OCI-LY3 (cell line): Measurements from ENCODE around the gene BRD8.

Source experiments
- H2AFZ ChIP-seq: fragments of 200-600, 300-600 bp; shearing (Covaris generic); 2 replicates; pipeline ENCODE4 v1.6.0; 2014; ENCODE audit warnings: antibody characterized with exemption, low read depth, low read length
- H3K27ac ChIP-seq: fragments of 200-600, 300-600 bp; sonication (generic); 2 replicates; pipeline ENCODE4 v1.5.1; 2014; ENCODE audit warnings: mild to moderate bottlenecking, low read length, moderate library complexity, mixed read lengths
- H3K27me3 ChIP-seq: fragments of 200-600, 300-600 bp; sonication (generic); 2 replicates; pipeline ENCODE4 v1.6.1; 2014; ENCODE audit warnings: low read depth, low read length, mixed read lengths
- H3K36me3 ChIP-seq: fragments of 200-600, 300-600 bp; sonication (generic); replicated peaks from 2 replicates; pipeline ENCODE3; 2014; ENCODE audit warnings: low read depth, low read length, mixed read lengths
- H3K4me1 ChIP-seq: fragments of 300-600, 200-600 bp; sonication (generic); 2 replicates; pipeline ENCODE4 v1.6.1; 2014; ENCODE audit warnings: low read length, mixed read lengths
- H3K4me2 ChIP-seq: fragments of 200-600, 300-600 bp; sonication (generic); 2 replicates; pipeline ENCODE4 v1.6.1; 2014; ENCODE audit warnings: low read length, mixed read lengths
- H3K4me3 ChIP-seq: fragments of 300-600, 200-600 bp; sonication (generic); 2 replicates; pipeline ENCODE4 v1.5.1; 2014; ENCODE audit warnings: antibody characterized with exemption, mild to moderate bottlenecking, low read length, moderate library complexity
- H3K79me2 ChIP-seq: fragments of 300-600, 200-600 bp; shearing (Covaris generic); 2 replicates; pipeline ENCODE4 v1.6.1; 2014; ENCODE audit warnings: mild to moderate bottlenecking, low read length, mixed read lengths
- H3K9ac ChIP-seq: fragments of 300-600, 200-600 bp; shearing (Covaris generic); 2 replicates; pipeline ENCODE4 v1.6.0; 2014; ENCODE audit warnings: mild to moderate bottlenecking, low read length, moderate library complexity
- H3K9me3 ChIP-seq: fragments of 200-600, 300-600 bp; shearing (Covaris generic); 2 replicates; pipeline ENCODE4 v1.6.1; 2014; ENCODE audit warnings: low read length, mixed read lengths; ENCODE audit not compliant: insufficient read depth
- H4K20me1 ChIP-seq: fragments of 200-600, 300-600 bp; sonication (generic); 2 replicates; pipeline ENCODE4 v1.6.1; 2016; ENCODE audit warnings: low read length, mixed read lengths; ENCODE audit not compliant: insufficient read depth
- CTCF ChIP-seq: fragments of 200-600, 300-600 bp; sonication (generic); IDR thresholded peaks from 2 replicates; pipeline ENCODE4 v1.5.1; 2014; ENCODE audit warnings: antibody characterized with exemption, low read length, low read depth
- EZH2phosphoT487 ChIP-seq: fragments of 200-600 bp; shearing (Covaris generic); IDR thresholded peaks from 2 replicates; pipeline ENCODE4 v1.6.1; 2018; ENCODE audit warnings: antibody characterized with exemption, mixed run types, low read depth

Gene BRD8

GRCh38 chr5:138178516-138179276 is at the start of gene BRD8, which contains the start of gene KIF20A:
BRD8 (minus strand) TSS chr5:138178630; CDS start chr5:138178614, 16 bp downstream.
KIF20A (plus strand) TSS chr5:138179112; CDS start chr5:138179681, 569 bp downstream.
- Histone ChIP-seq H3K4me1 (peaks cover 3% of the 10 kb centered on the region), H3K36me3 (peaks cover 32% of the 10 kb centered on the region), H3K9me3 (no peaks in the 10 kb centered on the region)

GRCh38 chr5:138226910-138227309 is 48.5 kb upstream of the BRD8 start:
- H3K79me2 ChIP-seq, result no peaks in the 10 kb centered on the region
- H3K4me1 ChIP-seq, result no peaks in the 10 kb centered on the region
- no peak overlapping the region for H2AFZ ChIP-seq
- H3K4me2 ChIP-seq, result no peak overlapping the region
- peaks cover 11% of the 10 kb centered on the region; the same call in 1 of the 2 replicates for H3K9me3 ChIP-seq
- H3K4me3 ChIP-seq, result no peak overlapping the region
- TF ChIP-seq EZH2phosphoT487 (no peak), CTCF (no peak)
- H3K27me3 ChIP-seq, result no peaks in the 10 kb centered on the region; the same call in 1 of the 2 replicates
- no peak overlapping the region for H3K9ac ChIP-seq
- H4K20me1 ChIP-seq, result no peaks in the 10 kb centered on the region
- H3K27ac ChIP-seq, result no peak overlapping the region
- H3K36me3 ChIP-seq, result no peaks in the 10 kb centered on the region

More at GRCh38 chr5:138178516-138179276, at the start of gene BRD8, which contains the start of gene KIF20A:
- Histone ChIP-seq H2AFZ (peak within 1 kb of the TSS; percentile 91), H3K79me2 (peaks cover 51% of the 10 kb centered on the region), H4K20me1 (no peaks in the 10 kb centered on the region), H3K4me2 (peak within 1 kb of the TSS; percentile 89), H3K4me3 (peak within 1 kb of the TSS; percentile 90), H3K27ac (peak within 1 kb of the TSS; percentile 82), H3K9ac (peak within 1 kb of the TSS; percentile 88), H3K27me3 (no peaks in the 10 kb centered on the region)
- no peak for TF ChIP-seq CTCF
- TF ChIP-seq EZH2phosphoT487, result no peak

- no peak for TF ChIP-seq CTCF
- no peak for TF ChIP-seq EZH2phosphoT487
- H3K79me2 ChIP-seq, result no peaks in the 10 kb centered on the region
Observed at GRCh38 chr5:138224712-138225111, 46.3 kb upstream of the BRD8 start.

GRCh38 chr5:138223532-138223931 is 45.1 kb upstream of the BRD8 start:
- no peaks in the 10 kb centered on the region for H3K27me3 ChIP-seq
- no peaks in the 10 kb centered on the region for H3K4me1 ChIP-seq
- no peak overlapping the region for H3K4me2 ChIP-seq
- no peak for TF ChIP-seq CTCF
- TF ChIP-seq EZH2phosphoT487, result no peak
- no peak overlapping the region for H3K4me3 ChIP-seq
- H4K20me1 ChIP-seq, result no peaks in the 10 kb centered on the region
- no peaks in the 10 kb centered on the region for H3K79me2 ChIP-seq
- no peak overlapping the region for H3K9ac ChIP-seq
- no peaks in the 10 kb centered on the region for H3K36me3 ChIP-seq
- H3K27ac ChIP-seq, result no peak overlapping the region
- peaks cover 11% of the 10 kb centered on the region; the same call in 1 of the 2 replicates for H3K9me3 ChIP-seq
- H2AFZ ChIP-seq, result no peak overlapping the region

More at GRCh38 chr5:138224712-138225111, 46.3 kb upstream of the BRD8 start:
- H3K27me3 ChIP-seq, result no peaks in the 10 kb centered on the region
- no peaks in the 10 kb centered on the region for H3K36me3 ChIP-seq
- no peaks in the 10 kb centered on the region for H4K20me1 ChIP-seq
- no peak overlapping the region for H3K9ac ChIP-seq
- H3K4me1 ChIP-seq, result no peaks in the 10 kb centered on the region
- H3K4me3 ChIP-seq, result no peak overlapping the region
- H2AFZ ChIP-seq, result no peak overlapping the region
- peaks cover 11% of the 10 kb centered on the region; the same call in 1 of the 2 replicates for H3K9me3 ChIP-seq
- H3K27ac ChIP-seq, result no peak overlapping the region
- no peak overlapping the region for H3K4me2 ChIP-seq
